AG09319 (cell line): ENCODE results near the gene DNAH8.

ENCODE experiments used
- DNase-seq: peaks from one replicate; pipeline ENCODE4 v3.0.0-alpha.2; 2010; ENCODE audit warnings: low read depth; ENCODE audit errors: extremely low read depth
- TF ChIP-seq, protein P1 (sequence below): IDR thresholded peaks from 2 replicates; pipeline ENCODE4 v1.5.1; 2011; ENCODE audit warnings: low read depth, mild to moderate bottlenecking, inconsistent platforms, low read length, moderate library complexity

DNAH8 gene

DNA sequence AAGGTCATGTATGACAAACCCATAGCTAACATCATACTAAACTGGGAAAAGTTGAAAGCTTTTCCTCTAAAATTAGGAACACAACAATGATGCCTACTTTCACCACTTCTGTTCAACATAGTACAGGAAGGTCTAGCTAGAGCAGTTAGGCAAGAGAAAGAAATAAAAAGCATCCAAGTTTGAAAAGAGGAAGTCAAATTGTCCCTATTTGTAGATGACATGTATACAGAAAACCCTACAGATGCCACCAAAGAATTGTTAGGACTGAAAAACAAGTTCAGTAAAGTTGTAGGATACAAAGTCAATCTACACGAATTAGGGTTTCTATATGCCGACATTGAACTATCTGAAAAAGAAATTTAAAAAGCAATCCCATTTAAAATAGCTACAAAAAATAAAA lies 244.0 kb downstream of the DNAH8 start:
- TF ChIP-seq, protein P1, sequence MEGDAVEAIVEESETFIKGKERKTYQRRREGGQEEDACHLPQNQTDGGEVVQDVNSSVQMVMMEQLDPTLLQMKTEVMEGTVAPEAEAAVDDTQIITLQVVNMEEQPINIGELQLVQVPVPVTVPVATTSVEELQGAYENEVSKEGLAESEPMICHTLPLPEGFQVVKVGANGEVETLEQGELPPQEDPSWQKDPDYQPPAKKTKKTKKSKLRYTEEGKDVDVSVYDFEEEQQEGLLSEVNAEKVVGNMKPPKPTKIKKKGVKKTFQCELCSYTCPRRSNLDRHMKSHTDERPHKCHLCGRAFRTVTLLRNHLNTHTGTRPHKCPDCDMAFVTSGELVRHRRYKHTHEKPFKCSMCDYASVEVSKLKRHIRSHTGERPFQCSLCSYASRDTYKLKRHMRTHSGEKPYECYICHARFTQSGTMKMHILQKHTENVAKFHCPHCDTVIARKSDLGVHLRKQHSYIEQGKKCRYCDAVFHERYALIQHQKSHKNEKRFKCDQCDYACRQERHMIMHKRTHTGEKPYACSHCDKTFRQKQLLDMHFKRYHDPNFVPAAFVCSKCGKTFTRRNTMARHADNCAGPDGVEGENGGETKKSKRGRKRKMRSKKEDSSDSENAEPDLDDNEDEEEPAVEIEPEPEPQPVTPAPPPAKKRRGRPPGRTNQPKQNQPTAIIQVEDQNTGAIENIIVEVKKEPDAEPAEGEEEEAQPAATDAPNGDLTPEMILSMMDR = no peak

DNA sequence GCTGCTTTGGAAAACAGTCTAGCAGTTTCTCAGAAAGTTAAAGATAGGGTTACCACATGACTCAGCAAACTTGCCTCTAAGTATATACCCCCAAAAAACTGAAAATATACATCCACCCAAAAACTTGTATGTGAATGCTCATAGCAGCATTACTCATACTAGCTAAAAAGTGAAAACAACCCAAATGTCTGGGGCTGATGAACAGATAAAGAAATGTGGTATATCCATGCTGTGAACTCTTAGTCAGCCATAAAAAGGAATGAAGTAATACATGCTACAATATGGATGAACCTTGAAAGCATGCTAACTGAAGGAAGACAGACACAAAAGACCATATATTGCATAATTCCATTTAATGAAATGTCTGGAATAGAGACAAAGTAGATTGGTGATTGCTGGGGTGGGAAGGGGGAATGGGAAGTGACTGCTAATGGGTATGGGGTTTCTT lies 253.6 kb downstream of the DNAH8 start:
- TF ChIP-seq, protein P1 = no peak
- DNase-seq = no peak

More for the DNA sequence above, 244.0 kb downstream of the DNAH8 start:
- DNase-seq = no peak

DNA sequence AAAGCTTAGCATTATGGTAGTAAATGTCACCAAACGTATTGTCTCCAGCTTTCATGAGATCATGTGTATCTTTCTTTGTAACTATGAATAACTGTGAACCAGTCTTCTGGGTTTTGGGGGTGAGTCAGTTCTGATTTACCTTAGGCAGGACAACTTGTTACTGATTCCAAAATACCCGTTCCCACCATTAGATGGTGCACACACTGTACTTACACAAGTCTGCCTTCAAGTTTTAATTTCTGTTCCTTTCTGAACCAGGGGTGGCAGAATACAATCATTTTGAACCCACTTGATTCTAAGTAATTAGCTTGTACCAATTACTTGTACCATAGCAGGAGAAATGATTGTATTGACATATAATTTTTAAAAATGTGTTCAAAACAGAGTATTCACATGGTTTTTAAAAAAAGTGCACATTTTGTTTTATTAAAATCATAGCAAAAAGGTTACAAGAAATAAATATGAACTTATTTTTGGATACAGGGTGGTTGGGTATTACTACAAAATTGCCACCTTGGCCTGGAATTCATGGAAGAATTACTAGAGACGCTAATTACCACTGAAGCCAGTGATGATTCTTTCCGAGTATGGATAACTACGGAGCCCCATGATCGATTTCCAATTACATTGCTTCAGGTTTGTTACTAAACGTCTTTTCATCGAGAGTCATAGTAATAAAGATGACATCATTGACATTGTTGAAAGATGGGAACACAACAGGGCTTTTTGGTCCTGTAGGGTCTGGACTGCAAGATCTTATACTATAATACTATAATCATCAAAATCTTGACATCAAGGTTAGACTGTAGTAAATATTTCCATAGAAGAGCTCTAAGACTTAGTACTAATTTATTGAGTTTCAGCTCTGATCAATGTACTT lies 258.3 kb downstream of the DNAH8 start:
- TF ChIP-seq, protein P1 = peak; percentile 48
- peak; percentile 22 for DNase-seq

DNA sequence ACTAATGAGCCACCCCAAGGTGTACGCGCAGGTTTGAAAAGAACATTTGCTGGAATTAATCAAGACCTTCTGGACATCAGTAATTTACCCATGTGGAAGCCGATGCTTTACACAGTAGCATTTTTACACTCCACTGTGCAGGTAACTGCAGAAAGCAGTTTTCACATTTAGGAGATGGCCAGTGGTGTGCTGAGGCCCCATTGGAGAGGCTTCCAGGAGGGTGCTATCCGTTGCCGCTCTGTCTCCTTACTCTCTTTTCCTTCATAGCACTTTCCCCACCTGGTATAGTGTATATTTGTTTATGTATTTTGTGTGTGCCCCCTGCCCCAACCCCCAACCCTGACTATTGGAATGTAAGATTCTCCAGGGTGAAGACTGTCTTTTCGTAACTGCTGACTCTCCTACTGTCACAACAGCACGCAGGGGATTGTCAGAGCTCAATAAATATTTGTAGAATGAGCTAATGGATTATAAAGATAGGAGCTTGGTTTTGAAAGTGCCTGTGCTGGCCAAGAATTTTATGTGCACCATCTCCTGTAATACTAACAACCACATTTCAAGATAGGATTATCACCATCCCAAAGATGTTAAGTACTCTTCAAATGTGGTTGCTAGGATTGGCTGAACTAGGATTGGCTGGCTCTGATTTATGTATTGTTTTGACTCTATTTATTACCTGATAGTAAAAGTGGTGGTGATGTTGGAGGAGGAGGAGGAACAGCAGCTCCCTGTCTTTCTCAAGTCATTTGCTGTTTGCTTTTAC lies 259.5 kb downstream of the DNAH8 start:
- DNase-seq = no peak

DNA sequence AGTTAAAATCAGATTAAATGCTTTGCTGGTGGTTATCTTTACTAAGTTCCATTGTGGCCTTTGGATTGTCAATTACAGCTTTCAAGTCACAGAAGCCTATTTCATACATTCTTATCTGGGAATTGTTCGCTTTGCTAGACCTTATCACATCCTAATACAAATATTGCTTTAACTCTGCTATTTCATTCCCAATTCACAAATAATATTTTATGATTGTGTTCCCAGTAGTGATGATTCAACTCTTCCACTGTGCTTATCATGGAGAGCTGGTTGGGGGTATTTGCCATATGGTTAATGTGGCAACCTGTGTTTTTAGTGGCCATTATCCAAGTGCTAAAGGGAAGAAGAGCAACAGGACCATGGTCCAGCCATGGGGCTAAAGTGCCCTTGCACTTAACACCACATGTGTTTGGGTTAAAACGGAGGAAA lies 260.5 kb downstream of the DNAH8 start:
- TF ChIP-seq, protein P1 = no peak
- DNase-seq = no peak

More for the DNA sequence above, 259.5 kb downstream of the DNAH8 start:
- TF ChIP-seq, protein P1 = no peak

DNA sequence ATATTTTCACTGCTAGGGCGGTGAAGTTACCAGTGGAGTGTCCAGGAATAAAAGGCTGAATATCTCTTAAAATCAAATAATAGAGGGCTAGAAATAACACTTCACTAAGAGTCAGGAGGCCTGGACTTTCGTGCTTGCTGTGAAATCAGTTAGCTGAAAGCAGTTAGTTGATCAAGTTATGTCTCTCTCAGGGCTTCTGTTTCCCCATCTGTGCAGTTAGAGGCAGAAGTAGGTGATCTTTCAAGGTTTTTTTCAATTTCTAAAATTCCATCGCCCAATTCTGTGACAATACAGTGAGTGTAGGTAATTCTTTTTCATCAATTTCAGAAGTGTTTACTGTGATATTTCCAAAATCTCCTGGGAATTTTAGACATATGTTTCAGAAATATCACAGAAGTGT lies 260.9 kb downstream of the DNAH8 start:
- TF ChIP-seq, protein P1 = no peak
- DNase-seq = no peak
